ENCODE data around the gene CHN2.

The CHN2 gene

GRCh38 chr7:29150856-29151255 lies 43.7 kb upstream of the CHN2 start:
- no peak overlapping the region for H3K4me3 ChIP-seq (ENCODE audit: low read depth, low read length)
- no peak for DNase-seq (ENCODE audit: low read depth)
- TF ChIP-seq, protein P1, sequence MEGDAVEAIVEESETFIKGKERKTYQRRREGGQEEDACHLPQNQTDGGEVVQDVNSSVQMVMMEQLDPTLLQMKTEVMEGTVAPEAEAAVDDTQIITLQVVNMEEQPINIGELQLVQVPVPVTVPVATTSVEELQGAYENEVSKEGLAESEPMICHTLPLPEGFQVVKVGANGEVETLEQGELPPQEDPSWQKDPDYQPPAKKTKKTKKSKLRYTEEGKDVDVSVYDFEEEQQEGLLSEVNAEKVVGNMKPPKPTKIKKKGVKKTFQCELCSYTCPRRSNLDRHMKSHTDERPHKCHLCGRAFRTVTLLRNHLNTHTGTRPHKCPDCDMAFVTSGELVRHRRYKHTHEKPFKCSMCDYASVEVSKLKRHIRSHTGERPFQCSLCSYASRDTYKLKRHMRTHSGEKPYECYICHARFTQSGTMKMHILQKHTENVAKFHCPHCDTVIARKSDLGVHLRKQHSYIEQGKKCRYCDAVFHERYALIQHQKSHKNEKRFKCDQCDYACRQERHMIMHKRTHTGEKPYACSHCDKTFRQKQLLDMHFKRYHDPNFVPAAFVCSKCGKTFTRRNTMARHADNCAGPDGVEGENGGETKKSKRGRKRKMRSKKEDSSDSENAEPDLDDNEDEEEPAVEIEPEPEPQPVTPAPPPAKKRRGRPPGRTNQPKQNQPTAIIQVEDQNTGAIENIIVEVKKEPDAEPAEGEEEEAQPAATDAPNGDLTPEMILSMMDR (IDR thresholded peaks at IDR 0.05; ENCODE audit: control insufficient read depth, extremely low read depth, insufficient read depth), result no peak

DNA sequence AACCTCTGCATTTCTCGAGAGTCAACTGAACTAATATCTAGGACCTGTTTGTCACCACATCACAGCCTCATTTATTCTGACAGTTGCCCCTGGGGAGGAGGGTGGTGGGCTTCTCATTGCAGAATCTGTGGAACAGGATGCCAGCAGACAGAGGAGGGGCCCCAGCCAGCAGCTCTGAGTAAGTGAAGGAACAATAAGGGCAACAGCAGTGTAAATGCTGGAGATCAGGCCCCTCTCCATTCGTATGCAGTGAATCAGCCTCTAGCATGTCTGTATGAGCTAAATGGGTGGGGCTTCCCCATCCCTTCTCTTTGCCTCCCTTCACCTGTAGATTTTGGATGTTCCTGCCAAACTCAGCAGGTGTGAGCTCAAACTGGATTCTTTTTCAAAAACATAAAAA lies 40.5 kb upstream of the CHN2 start:
- no peak for DNase-seq (ENCODE audit: low read depth)
- TF ChIP-seq, protein P1 (IDR thresholded peaks at IDR 0.05; ENCODE audit: control insufficient read depth, extremely low read depth, insufficient read depth), result no peak

DNA sequence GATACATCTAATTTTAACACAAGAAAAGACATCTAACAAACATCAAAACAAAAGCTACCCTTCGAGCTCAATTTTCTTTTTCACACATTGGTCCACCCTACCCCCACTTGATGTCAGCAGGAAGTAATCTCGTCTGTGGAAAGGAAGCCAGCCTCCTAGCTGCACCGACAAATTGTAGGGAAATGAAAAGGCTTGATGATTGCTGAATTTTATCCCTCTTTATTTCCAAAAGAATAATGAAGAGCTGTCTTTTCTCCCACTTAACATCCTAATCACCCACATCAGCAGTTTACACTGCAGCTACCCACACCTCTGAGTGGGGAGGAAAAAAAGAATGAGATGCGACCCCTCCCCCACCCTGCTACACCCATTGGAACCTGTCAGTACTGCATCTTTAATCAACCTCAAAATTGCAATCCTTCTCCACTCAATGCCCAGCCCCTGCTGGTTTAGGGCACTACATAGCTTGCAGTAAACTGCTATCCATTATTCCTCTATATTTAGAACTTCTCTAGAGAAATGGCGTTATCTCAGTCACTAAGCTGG lies 37.6 kb upstream of the CHN2 start:
- no peak for DNase-seq (ENCODE audit: low read depth)
- TF ChIP-seq, protein P1 (IDR thresholded peaks at IDR 0.05; ENCODE audit: control insufficient read depth, extremely low read depth, insufficient read depth), result no peak
- no peak overlapping the region for H3K4me3 ChIP-seq (ENCODE audit: low read depth, low read length)

More for the DNA sequence above, 40.5 kb upstream of the CHN2 start:
- H3K4me3 ChIP-seq (ENCODE audit: low read depth, low read length), result no peak overlapping the region

DNA sequence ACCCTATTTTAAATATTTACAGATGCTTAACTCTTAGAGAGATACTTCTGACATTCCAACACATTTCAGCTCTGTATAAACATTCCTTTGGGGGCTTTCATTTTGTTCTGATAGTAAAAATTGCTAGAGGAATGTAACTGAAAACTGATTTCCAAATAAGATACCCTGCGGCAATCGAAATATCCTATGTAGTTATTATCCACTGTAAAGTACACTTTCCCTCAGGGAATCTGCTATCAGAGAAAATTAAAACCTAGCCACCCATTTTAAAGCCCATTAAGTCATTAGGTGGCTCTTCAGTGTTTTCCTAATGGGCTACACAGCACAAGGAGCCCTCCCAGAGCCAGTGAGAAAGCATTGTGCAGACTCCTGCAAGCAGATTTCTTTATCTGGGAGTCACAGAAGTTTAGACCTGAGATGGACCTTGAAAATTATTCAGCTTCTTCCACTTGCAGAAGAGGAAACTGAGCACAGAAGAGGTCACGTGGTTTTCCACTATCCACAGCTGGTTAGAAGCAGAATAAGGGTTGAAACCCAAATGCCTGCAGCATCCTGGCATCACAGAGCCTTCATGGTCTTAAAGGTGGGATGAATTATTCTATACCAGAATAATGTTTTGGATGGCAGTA lies 35.7 kb upstream of the CHN2 start:
- no peak for DNase-seq (ENCODE audit: low read depth)
- TF ChIP-seq, protein P1 (IDR thresholded peaks at IDR 0.05; ENCODE audit: control insufficient read depth, extremely low read depth, insufficient read depth), result no peak
- no peak overlapping the region for H3K4me3 ChIP-seq (ENCODE audit: low read depth, low read length)

- TF ChIP-seq, protein P1 (IDR thresholded peaks at IDR 0.05; ENCODE audit: control insufficient read depth, extremely low read depth, insufficient read depth), result no peak
- no peak overlapping the region for H3K4me3 ChIP-seq (ENCODE audit: low read depth, low read length)
- no peak for DNase-seq (ENCODE audit: low read depth)
Measured at GRCh38 chr7:29160080-29160479, 34.5 kb upstream of the CHN2 start.

DNA sequence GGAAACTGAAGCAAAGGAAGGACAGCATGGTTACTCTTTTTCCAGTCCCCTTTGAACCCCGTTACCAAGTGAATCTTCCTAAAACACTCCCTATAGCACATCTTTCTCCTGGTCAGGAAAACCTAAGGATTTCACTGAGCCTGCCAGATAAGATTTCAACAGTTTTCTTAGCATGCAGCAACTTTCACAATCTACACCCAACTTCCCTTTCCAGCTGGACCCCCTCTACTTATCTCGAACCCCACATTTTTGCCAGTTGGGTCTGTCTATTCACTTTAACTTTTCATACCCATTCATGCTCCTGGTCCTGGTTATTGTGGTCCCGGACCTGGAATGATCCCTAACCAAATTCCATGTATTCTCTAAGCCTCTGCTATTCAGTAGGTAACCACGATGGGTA lies 33.3 kb upstream of the CHN2 start:
- no peak overlapping the region for H3K4me3 ChIP-seq (ENCODE audit: low read depth, low read length)
- no peak for DNase-seq (ENCODE audit: low read depth)
- TF ChIP-seq, protein P1 (IDR thresholded peaks at IDR 0.05; ENCODE audit: control insufficient read depth, extremely low read depth, insufficient read depth), result no peak

DNA sequence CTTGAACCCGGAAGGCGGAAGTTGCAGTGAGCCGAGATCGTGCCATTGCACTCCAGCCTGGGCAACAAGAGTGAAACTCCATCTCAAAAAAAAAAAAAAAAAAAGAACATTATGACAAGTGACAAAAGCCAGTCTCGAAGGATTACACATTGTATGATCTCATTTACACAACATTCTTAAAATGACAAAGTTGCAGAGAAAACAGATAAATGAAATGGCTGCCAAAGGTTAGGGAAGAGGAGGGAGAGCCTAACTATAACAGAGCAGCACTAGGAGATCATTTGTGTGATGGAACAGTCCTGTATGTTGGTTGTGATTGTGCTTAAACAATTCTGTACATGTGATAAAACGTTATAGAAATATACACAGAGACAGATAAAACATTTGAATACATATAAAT lies 32.0 kb upstream of the CHN2 start:
- TF ChIP-seq, protein P1 (IDR thresholded peaks at IDR 0.05; ENCODE audit: control insufficient read depth, extremely low read depth, insufficient read depth), result no peak
- no peak for DNase-seq (ENCODE audit: low read depth)
- H3K4me3 ChIP-seq (ENCODE audit: low read depth, low read length), result no peak overlapping the region

Measured in LNCaP clone FGC (cell line).